GM10248 (cell line): ENCODE measurements around the gene B4GALT1.

Source experiments
- CTCF ChIA-PET: fragments of 300-600 bp; sonication (Branson Sonifier 250); formaldehyde crosslinking; extraction: SDS; loops from one replicate; lab custom pipeline; 2021; ENCODE audit warnings: antibody characterized with exemption; lab: Yijun Ruan, JAX
- POLR2A ChIA-PET: fragments of 350-650 bp; sonication (Branson Sonifier 250); formaldehyde crosslinking; extraction: SDS; loops from one replicate; lab custom pipeline; 2020; ENCODE audit warnings: antibody characterized with exemption; lab: Yijun Ruan, JAX
- DNase-seq: peaks from one replicate; pipeline ENCODE4 v3.0.0; 2012; ENCODE audit errors: extremely low spot score
- CTCF ChIP-seq: IDR thresholded peaks from 2 replicates; pipeline ENCODE4 v1.5.1; 2012; ENCODE audit warnings: mild to moderate bottlenecking, low read depth; ENCODE audit errors: extremely low read depth, missing control alignments, control extremely low read depth

The B4GALT1 gene

GRCh38 chr9:33151007-33151557, 16.1 kb downstream of the B4GALT1 start:
- TF ChIP-seq CTCF: no peak
- no peak for DNase-seq
- CTCF ChIA-PET: interaction anchor here (0.6 to 6.2 kb wide), 11 partner anchors 11 to 75 kb away, joined by 3 to 40 read pairs (median 3); partner anchors contain the start of genes B4GALT1 and SMU1
- POLR2A ChIA-PET: interaction anchor here (1.2 to 1.3 kb wide), 2 partner anchors 10 to 19 kb away, joined by 3 to 6 read pairs; no protein-coding TSS in a partner anchor

GRCh38 chr9:33148367-33149014, 18.6 kb downstream of the B4GALT1 start:
- ChIA-PET CTCF (interaction anchor here (0.9 to 6.2 kb wide), 5 partner anchors 9 to 78 kb away, joined by 3 to 40 read pairs (median 7); partner anchors contain the start of gene B4GALT1), POLR2A (interaction anchor here (1.2 kb wide), 1 partner anchor 12 kb away, joined by 3 read pairs; no protein-coding TSS in a partner anchor)
- no peak for DNase-seq
- no peak for TF ChIP-seq CTCF

- POLR2A ChIA-PET: interaction anchor here (0.7 kb wide), 1 partner anchor 19 kb away, joined by 6 read pairs; no protein-coding TSS in a partner anchor
- no peak for DNase-seq
- CTCF ChIA-PET: interaction anchor here (1.7 to 6.2 kb wide), 4 partner anchors 8 to 79 kb away, joined by 5 to 40 read pairs (median 7); no protein-coding TSS in a partner anchor
- TF ChIP-seq CTCF: no peak
Measured at GRCh38 chr9:33147416-33148169, 19.5 kb downstream of the B4GALT1 start.

GRCh38 chr9:33146298-33146697, 20.8 kb downstream of the B4GALT1 start:
- POLR2A ChIA-PET: no interaction called here
- no peak for DNase-seq
- TF ChIP-seq CTCF: no peak
- CTCF ChIA-PET: interaction anchor here (1.3 to 8.2 kb wide), 2 partner anchors 14 to 49 kb away, joined by 3 to 52 read pairs; no protein-coding TSS in a partner anchor

- TF ChIP-seq CTCF: no peak
- ChIA-PET CTCF (interaction anchor here (1.1 to 8.2 kb wide), 6 partner anchors 8 to 82 kb away, joined by 3 to 52 read pairs (median 6); no protein-coding TSS in a partner anchor), POLR2A (interaction anchor here (1.7 kb wide), 1 partner anchor 22 kb away, joined by 8 read pairs; the partner anchor contains the start of gene B4GALT1)
- DNase-seq: no peak
Measured at GRCh38 chr9:33144551-33144950, 22.6 kb downstream of the B4GALT1 start.

DNA sequence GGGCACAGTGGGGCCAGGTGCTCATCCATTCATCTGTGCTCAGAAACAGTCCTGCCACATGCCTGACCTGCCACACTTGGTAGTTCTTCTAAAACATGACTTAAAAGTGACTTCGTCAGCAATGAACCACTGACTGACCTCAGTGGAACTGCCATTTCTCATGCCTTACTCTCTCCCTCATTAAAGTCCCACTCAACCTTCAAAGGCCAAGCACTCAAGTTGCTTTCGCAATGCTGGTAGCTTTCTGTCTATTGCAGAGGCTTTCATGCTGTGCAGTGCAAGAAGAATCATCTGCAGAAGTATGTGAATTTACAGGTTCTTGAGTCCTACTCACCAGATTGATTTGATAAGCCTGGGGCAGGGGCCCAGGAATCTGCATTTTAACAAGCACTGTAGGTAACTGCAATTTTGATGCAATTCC, 23.9 kb downstream of the B4GALT1 start:
- POLR2A ChIA-PET: interaction anchor here (0.5 to 1.7 kb wide), 5 partner anchors 12 to 118 kb away, joined by 3 to 8 read pairs (median 3); partner anchors contain the start of genes B4GALT1 and DNAJA1

More for the DNA sequence above, 23.9 kb downstream of the B4GALT1 start:
- CTCF ChIA-PET: interaction anchor here (1.2 to 8.2 kb wide), 4 partner anchors 8 to 83 kb away, joined by 5 to 52 read pairs (median 6); no protein-coding TSS in a partner anchor
- DNase-seq: no peak
- no peak for TF ChIP-seq CTCF
